HepG2 (cell line): Measurements from ENCODE around the gene THADA. TPM values are rescaled to one million over a fixed set of nuclear protein-coding genes. Genes with fewer than 3 reads are reported as not detected.

Experiments
- ARNT ChIP-seq: fragments of 450-650 bp; IDR thresholded peaks from 2 replicates; pipeline ENCODE4 v1.6.1; 2017
- CREBL2 ChIP-seq: sonication (generic); formaldehyde crosslinking; IDR thresholded peaks from 2 replicates; pipeline ENCODE4 v1.8.1; 2023; ENCODE audit warnings: missing genetic modification reagents, mild to moderate bottlenecking, borderline replicate concordance
- HBP1 ChIP-seq: IDR thresholded peaks from 2 replicates; pipeline ENCODE4 v1.6.1; 2016; ENCODE audit warnings: low read depth, control low read depth
- JDP2 ChIP-seq: sonication (generic); formaldehyde crosslinking; IDR thresholded peaks from 2 replicates; pipeline ENCODE4 v1.8.1; 2022; ENCODE audit warnings: missing genetic modification reagents, borderline replicate concordance
- KAT7 ChIP-seq: IDR thresholded peaks from 2 replicates; pipeline ENCODE4 v1.6.1; 2018; ENCODE audit warnings: borderline replicate concordance, missing compliant biosample characterization
- KLF12 ChIP-seq: sonication (generic); formaldehyde crosslinking; IDR thresholded peaks from 2 replicates; pipeline ENCODE4 v1.4.0; 2020; ENCODE audit warnings: missing genetic modification reagents, borderline replicate concordance
- MIER2 ChIP-seq: IDR thresholded peaks from 2 replicates; pipeline ENCODE4 v1.6.1; 2016; ENCODE audit warnings: missing biosample characterization, missing genetic modification reagents
- MXD4 ChIP-seq: IDR thresholded peaks from 2 replicates; pipeline ENCODE4 v1.6.1; 2016; ENCODE audit warnings: mild to moderate bottlenecking, missing biosample characterization, missing genetic modification reagents
- NFYC ChIP-seq: IDR thresholded peaks from 2 replicates; pipeline ENCODE4 v1.6.1; 2016; ENCODE audit warnings: missing genetic modification reagents, missing compliant biosample characterization
- NPAS2 ChIP-seq: sonication (generic); formaldehyde crosslinking; IDR thresholded peaks from 2 replicates; pipeline ENCODE4 v1.8.0; 2022; ENCODE audit warnings: mild to moderate bottlenecking, missing genetic modification reagents, borderline replicate concordance
- NR2F1 ChIP-seq, 2 experiments: fragments of 450-650 bp in 1 of 2; formaldehyde crosslinking in 1 of 2; IDR thresholded peaks; 2 replicates each; pipeline versions ENCODE4 v1.5.0 to v1.6.1; 2016 to 2020; ENCODE audit warnings: mild to moderate bottlenecking in 1 of 2, missing compliant biosample characterization in 1 of 2, missing genetic modification reagents in 1 of 2, moderate library complexity in 1 of 2
- SALL2 ChIP-seq: sonication (generic); formaldehyde crosslinking; IDR thresholded peaks from 2 replicates; pipeline ENCODE4 v1.8.1; 2023; ENCODE audit warnings: mild to moderate bottlenecking, missing genetic modification reagents, inconsistent platforms
- SKI ChIP-seq: fragments of 450-650 bp; IDR thresholded peaks from one replicate; pipeline ENCODE4 v1.6.1; 2018; ENCODE audit warnings: mild to moderate bottlenecking; ENCODE audit not compliant: partially characterized antibody
- STAT6 ChIP-seq: sonication (generic); formaldehyde crosslinking; IDR thresholded peaks from 2 replicates; pipeline ENCODE4 v1.4.0; 2020; ENCODE audit warnings: missing genetic modification reagents, mild to moderate bottlenecking, borderline replicate concordance
- ZFP36L2 ChIP-seq: sonication (generic); formaldehyde crosslinking; IDR thresholded peaks from 2 replicates; pipeline ENCODE4 v1.4.0; 2020; ENCODE audit warnings: missing genetic modification reagents
- ZNF34 ChIP-seq: sonication (generic); formaldehyde crosslinking; IDR thresholded peaks from 2 replicates; pipeline ENCODE4 v1.4.0; 2020; ENCODE audit warnings: mild to moderate bottlenecking, missing genetic modification reagents, borderline replicate concordance
- ZNF383 ChIP-seq: sonication (generic); formaldehyde crosslinking; IDR thresholded peaks from 2 replicates; pipeline ENCODE4 v1.4.0; 2020; ENCODE audit warnings: missing genetic modification reagents, mild to moderate bottlenecking, borderline replicate concordance
- ZNF546 ChIP-seq: sonication (generic); formaldehyde crosslinking; conservative IDR thresholded peaks from 2 replicates; pipeline ENCODE4 v1.8.1; 2023; ENCODE audit warnings: mild to moderate bottlenecking, missing genetic modification reagents
- ZNF607 ChIP-seq: sonication (generic); formaldehyde crosslinking; IDR thresholded peaks from 2 replicates; pipeline ENCODE4 v1.5.1; 2020; ENCODE audit warnings: missing genetic modification reagents, mild to moderate bottlenecking, borderline replicate concordance
- ZNF761 ChIP-seq: sonication (generic); formaldehyde crosslinking; conservative IDR thresholded peaks from 2 replicates; pipeline ENCODE4 v1.4.0; 2020; ENCODE audit warnings: mild to moderate bottlenecking, missing genetic modification reagents
- polyA plus RNA-seq, 8 experiments: library from polyadenylated mRNA; depleted of rRNA in 3 of 8; stranded (reverse) in 7 of 8; unstranded in 1 of 8; fragments of >200 nt; fragmentation: Illumina TruSeq in 4 of 8; extraction: Trizol in 4 of 8; gene quantifications; 2 replicates each; pipeline versions ENCODE4 v1.2.1 to v1.2.3, GENCODE V29; 2011 to 2016; ENCODE audit warnings: low read depth in 4 of 8, missing spikeins in 1 of 8, mixed read lengths in 1 of 8; ENCODE audit not compliant: insufficient read depth in 1 of 8
- total RNA-seq, 5 experiments: library from RNA; depleted of rRNA; stranded (reverse); fragments of >200 nt; fragmentation: Illumina TruSeq; extraction: Trizol; gene quantifications; 2 replicates each; pipeline ENCODE4 v1.2.3, GENCODE V29; 2016; ENCODE audit warnings: low read depth in 1 of 5
- TF ChIP-seq, protein P1 (sequence below): IDR thresholded peaks from 2 replicates; pipeline ENCODE4 v1.6.1; 2016; ENCODE audit warnings: missing compliant biosample characterization, missing genetic modification reagents, borderline replicate concordance
- TF ChIP-seq, protein P2 (sequence below): sonication (generic); formaldehyde crosslinking; conservative IDR thresholded peaks from 2 replicates; pipeline ENCODE4 v1.5.0; 2020; ENCODE audit warnings: missing genetic modification reagents

THADA gene
- total and polyA plus RNA-seq, 2 of the 13 experiments (the other 11 are each of a cell fraction or from before 2014, with no cell fraction given), result 12.7 to 21.7 TPM

DNA sequence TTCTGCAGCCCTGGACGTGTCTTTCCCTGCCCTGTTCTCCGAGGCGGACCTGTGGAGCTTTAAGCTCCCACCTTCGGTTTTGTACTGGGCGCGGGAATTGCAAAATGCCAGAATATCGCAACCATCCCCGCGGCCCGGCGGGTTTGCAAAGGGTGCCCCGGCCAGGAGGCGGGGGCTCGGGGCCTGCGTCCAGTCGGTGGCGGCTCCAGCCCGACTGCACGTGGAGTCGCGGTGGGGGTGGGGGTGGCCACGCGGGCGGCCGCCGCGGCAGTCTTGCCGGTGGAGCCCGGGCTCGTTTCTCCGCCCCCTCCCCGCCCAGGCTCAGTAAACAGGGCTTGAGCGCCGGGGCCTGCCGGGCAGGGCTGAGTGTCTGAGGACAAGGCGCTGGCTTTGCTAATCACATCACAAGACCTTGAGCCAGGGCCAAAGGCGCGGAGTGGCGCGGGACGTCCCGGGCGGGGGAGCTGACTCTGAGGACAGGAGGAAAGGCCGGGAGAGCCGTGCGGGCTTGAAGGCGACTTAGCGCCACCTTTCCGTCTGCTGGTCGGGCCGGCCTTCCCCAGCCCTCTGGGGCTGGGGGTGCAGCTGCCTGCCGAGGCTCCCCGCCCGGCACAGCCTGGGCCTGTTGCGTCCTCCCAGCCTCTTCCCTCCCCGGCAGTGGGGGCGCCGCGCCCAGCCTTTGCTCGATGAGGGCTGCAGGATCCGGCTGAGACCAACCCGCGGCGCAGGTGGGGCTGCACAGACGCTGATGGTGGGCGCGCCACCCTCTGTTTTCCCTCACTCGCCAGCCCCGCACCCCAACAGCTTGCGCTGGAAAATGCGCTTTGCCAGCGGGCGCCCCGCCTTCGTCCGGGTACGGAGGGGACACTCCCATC lies 368.6 kb downstream of the THADA start (continued):
- TF ChIP-seq NR2F1 (CRISPR knock-in tag; IDR thresholded peaks at IDR 0.05) (peak; percentile 14 to 56; a peak in 1 of 4 replicates), MIER2 (CRISPR knock-in tag) (no peak), STAT6 (CRISPR knock-in tag) (no peak; the same call in 1 of the 2 replicates), SALL2 (CRISPR knock-in tag) (no peak; the same call in 1 of the 2 replicates), JDP2 (CRISPR knock-in tag) (no peak; the same call in 1 of the 2 replicates), ZNF383 (CRISPR knock-in tag) (no peak), MXD4 (CRISPR knock-in tag) (peak; percentile 82; the same call in 1 of the 2 replicates), ZFP36L2 (CRISPR knock-in tag) (no peak), ZNF607 (CRISPR knock-in tag) (no peak; the same call in 1 of the 2 replicates), NFYC (CRISPR knock-in tag) (no peak; the same call in none of the 2 replicates), ZNF34 (CRISPR knock-in tag) (peak; percentile 39), SKI (peak; percentile 93), ZNF546 (CRISPR knock-in tag) (peak; percentile 49; the same call in 1 of the 2 replicates), ZNF761 (CRISPR knock-in tag) (peak; percentile 86; the same call in 1 of the 2 replicates), CREBL2 (CRISPR knock-in tag) (peak; percentile 89; the same call in 1 of the 2 replicates), KLF12 (CRISPR knock-in tag) (peak; percentile 25; the same call in 1 of the 2 replicates), NPAS2 (CRISPR knock-in tag) (no peak), HBP1 (CRISPR knock-in tag) (0 out of 2 replicates have a peak, but pooled peaks have one; percentile 15), KAT7 (CRISPR knock-in tag) (peak; percentile 94), ARNT (no peak)
- TF ChIP-seq, protein P1, sequence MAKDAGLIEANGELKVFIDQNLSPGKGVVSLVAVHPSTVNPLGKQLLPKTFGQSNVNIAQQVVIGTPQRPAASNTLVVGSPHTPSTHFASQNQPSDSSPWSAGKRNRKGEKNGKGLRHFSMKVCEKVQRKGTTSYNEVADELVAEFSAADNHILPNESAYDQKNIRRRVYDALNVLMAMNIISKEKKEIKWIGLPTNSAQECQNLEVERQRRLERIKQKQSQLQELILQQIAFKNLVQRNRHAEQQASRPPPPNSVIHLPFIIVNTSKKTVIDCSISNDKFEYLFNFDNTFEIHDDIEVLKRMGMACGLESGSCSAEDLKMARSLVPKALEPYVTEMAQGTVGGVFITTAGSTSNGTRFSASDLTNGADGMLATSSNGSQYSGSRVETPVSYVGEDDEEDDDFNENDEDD (CRISPR knock-in tag), result peak; percentile 85
- TF ChIP-seq, protein P2, sequence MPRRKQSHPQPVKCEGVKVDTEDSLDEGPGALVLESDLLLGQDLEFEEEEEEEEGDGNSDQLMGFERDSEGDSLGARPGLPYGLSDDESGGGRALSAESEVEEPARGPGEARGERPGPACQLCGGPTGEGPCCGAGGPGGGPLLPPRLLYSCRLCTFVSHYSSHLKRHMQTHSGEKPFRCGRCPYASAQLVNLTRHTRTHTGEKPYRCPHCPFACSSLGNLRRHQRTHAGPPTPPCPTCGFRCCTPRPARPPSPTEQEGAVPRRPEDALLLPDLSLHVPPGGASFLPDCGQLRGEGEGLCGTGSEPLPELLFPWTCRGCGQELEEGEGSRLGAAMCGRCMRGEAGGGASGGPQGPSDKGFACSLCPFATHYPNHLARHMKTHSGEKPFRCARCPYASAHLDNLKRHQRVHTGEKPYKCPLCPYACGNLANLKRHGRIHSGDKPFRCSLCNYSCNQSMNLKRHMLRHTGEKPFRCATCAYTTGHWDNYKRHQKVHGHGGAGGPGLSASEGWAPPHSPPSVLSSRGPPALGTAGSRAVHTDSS, result no peak; the same call in 1 of the 2 replicates
